A673 (cell line): ENCODE data around the gene STAG3. TPM values are rescaled to one million over a fixed set of nuclear protein-coding genes. Genes with fewer than 3 reads are reported as not detected.

ENCODE experiments used
- BruUV-seq: library from RNA; stranded (reverse); fragments of 400-500 nt; replicated peaks from 2 replicates; lab custom pipeline; 2021; lab: Mats Ljungman, UMichigan
- CTCF ChIA-PET: fragments of 300-600 bp; sonication (Branson Sonifier 250); formaldehyde crosslinking; loops from one replicate; lab custom pipeline; 2022; ENCODE audit warnings: antibody characterized with exemption; lab: Charles Lee
- POLR2A ChIA-PET: fragments of 300-600 bp; sonication (Branson Sonifier 250); formaldehyde crosslinking; loops from one replicate; lab custom pipeline; 2022; ENCODE audit warnings: antibody characterized with exemption; ENCODE audit not compliant: low non-redundant PET; lab: Charles Lee
- DNase-seq: peaks from one replicate; pipeline ENCODE4 v3.0.0-alpha.2; 2015; ENCODE audit warnings: low spot score
- H3K27ac ChIP-seq: fragments of 200-600 bp; sonication (generic); 2 replicates; pipeline ENCODE4 v1.5.1; 2016; ENCODE audit warnings: mixed run types, low read depth, mild to moderate bottlenecking, mixed read lengths, antibody characterized with exemption, low read length; ENCODE audit not compliant: poor library complexity, severe bottlenecking
- H3K27me3 ChIP-seq: fragments of 200-600 bp; sonication (generic); replicated peaks from 2 replicates; pipeline ENCODE4 v1.6.1; 2017; ENCODE audit warnings: mixed run types, low read depth, mild to moderate bottlenecking, mixed read lengths, antibody characterized with exemption, low read length; ENCODE audit not compliant: insufficient read depth, poor library complexity
- H3K36me3 ChIP-seq: fragments of 200-600 bp; sonication (generic); 2 replicates; pipeline ENCODE4 v1.6.1; 2016; ENCODE audit warnings: mixed run types, mild to moderate bottlenecking, mixed read lengths, antibody characterized with exemption, low read length; ENCODE audit not compliant: insufficient read depth, poor library complexity, severe bottlenecking
- H3K4me1 ChIP-seq: fragments of 200-600 bp; sonication (generic); 2 replicates; pipeline ENCODE4 v1.6.1; 2017; ENCODE audit warnings: mixed run types, mild to moderate bottlenecking, mixed read lengths, antibody characterized with exemption, low read length; ENCODE audit not compliant: insufficient read depth, poor library complexity, severe bottlenecking
- H3K4me3 ChIP-seq: fragments of 200-600 bp; sonication (generic); 2 replicates; pipeline ENCODE4 v1.5.1; 2016; ENCODE audit warnings: low read depth, mixed run types, mild to moderate bottlenecking, mixed read lengths, low read length; ENCODE audit not compliant: poor library complexity, severe bottlenecking
- H3K9me3 ChIP-seq: fragments of 200-600 bp; sonication (generic); 2 replicates; pipeline ENCODE4 v1.6.1; 2016; ENCODE audit warnings: mixed run types, low read depth, mild to moderate bottlenecking, mixed read lengths, antibody characterized with exemption, low read length; ENCODE audit not compliant: poor library complexity, severe bottlenecking
- EZH2 ChIP-seq: fragments of 200-600 bp; sonication (generic); IDR thresholded peaks from 2 replicates; pipeline ENCODE4 v1.6.1; 2017; ENCODE audit warnings: borderline replicate concordance, low read depth, mild to moderate bottlenecking, mixed read lengths, antibody characterized with exemption, low read length; ENCODE audit not compliant: poor library complexity, severe bottlenecking
- intact Hi-C: fragments of 100-400 bp; cut with micrococcal nuclease; formaldehyde crosslinking; loops from one replicate; pipeline ENCODE4 v1.10.0; 2022; ENCODE audit not compliant: unreplicated experiment
- total RNA-seq: library from RNA; stranded (reverse); gene quantifications from 2 replicates; pipeline ENCODE4 v1.2.3, GENCODE V29; 2021
- TF ChIP-seq, protein P1 (sequence below): fragments of 300-800, 200-600 bp; sonication (generic); conservative IDR thresholded peaks from 2 replicates; pipeline ENCODE4 v1.5.1; 2017; ENCODE audit warnings: low read depth, mild to moderate bottlenecking, antibody characterized with exemption, low read length, moderate library complexity, mixed read lengths

The STAG3 gene
- total RNA-seq, 1 experiment from 2014 or later: 1.2 TPM

DNA sequence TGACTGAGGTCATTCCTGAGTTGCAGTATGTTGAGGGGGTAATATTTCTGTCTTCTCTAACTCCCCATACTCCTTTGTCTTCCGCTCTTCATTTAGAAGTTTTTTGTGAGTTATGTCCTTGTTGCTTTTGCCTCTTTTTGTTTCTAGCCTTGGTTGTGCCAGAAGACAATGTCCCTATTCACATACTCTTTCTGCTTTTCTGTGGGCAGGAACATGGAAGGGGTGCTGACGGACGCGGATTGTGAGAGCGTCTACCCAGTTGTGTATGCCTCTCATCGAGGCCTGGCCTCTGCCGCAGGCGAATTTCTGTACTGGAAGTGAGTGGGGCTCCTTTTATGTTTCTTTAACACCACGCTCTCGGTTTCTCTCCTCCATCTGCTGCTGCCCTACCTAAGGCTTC, 20.5 kb downstream of the STAG3 start:
- no TSS peak for BruUV-seq
- Histone ChIP-seq H3K9me3 (no peaks in the 10 kb centered on the region), H3K27ac (no peak overlapping the region), H3K4me1 (no peaks in the 10 kb centered on the region), H3K27me3 (peaks cover 6% of the 10 kb centered on the region), H3K4me3 (no peak overlapping the region), H3K36me3 (no peaks in the 10 kb centered on the region)
- TF ChIP-seq, protein P1, sequence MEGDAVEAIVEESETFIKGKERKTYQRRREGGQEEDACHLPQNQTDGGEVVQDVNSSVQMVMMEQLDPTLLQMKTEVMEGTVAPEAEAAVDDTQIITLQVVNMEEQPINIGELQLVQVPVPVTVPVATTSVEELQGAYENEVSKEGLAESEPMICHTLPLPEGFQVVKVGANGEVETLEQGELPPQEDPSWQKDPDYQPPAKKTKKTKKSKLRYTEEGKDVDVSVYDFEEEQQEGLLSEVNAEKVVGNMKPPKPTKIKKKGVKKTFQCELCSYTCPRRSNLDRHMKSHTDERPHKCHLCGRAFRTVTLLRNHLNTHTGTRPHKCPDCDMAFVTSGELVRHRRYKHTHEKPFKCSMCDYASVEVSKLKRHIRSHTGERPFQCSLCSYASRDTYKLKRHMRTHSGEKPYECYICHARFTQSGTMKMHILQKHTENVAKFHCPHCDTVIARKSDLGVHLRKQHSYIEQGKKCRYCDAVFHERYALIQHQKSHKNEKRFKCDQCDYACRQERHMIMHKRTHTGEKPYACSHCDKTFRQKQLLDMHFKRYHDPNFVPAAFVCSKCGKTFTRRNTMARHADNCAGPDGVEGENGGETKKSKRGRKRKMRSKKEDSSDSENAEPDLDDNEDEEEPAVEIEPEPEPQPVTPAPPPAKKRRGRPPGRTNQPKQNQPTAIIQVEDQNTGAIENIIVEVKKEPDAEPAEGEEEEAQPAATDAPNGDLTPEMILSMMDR: no peak
- TF ChIP-seq EZH2: no peak
- ChIA-PET CTCF (no interaction called here), POLR2A (no interaction called here)
- DNase-seq: no peak
- intact Hi-C loops: no loop called here

- TF ChIP-seq EZH2: no peak
- TF ChIP-seq, protein P1: no peak
- ChIA-PET CTCF (no interaction called here), POLR2A (no interaction called here)
- Histone ChIP-seq H3K4me1 (no peaks in the 10 kb centered on the region), H3K27me3 (peaks cover 6% of the 10 kb centered on the region), H3K9me3 (no peaks in the 10 kb centered on the region), H3K36me3 (no peaks in the 10 kb centered on the region), H3K27ac (no peak overlapping the region), H3K4me3 (no peak overlapping the region)
- BruUV-seq: no TSS peak
- DNase-seq: no peak
- intact Hi-C loops: no loop called here
These were observed 23.0 kb downstream of the STAG3 start for GRCh38 chr7:100200693-100201092.

GRCh38 chr7:100204454-100204853, 26.7 kb downstream of the STAG3 start:
- no peaks in the 10 kb centered on the region for H3K4me1 ChIP-seq
- CTCF ChIA-PET: no interaction called here
- no peaks in the 10 kb centered on the region for H3K9me3 ChIP-seq
- TF ChIP-seq EZH2: no peak
- TF ChIP-seq, protein P1: no peak
- no TSS peak for BruUV-seq
- DNase-seq: no peak
- H3K4me3 ChIP-seq: no peak overlapping the region
- intact Hi-C loops: no loop called here
- H3K27me3 ChIP-seq: peaks cover 6% of the 10 kb centered on the region
- no peaks in the 10 kb centered on the region for H3K36me3 ChIP-seq
- POLR2A ChIA-PET: no interaction called here
- no peak overlapping the region for H3K27ac ChIP-seq
